Prostate gland (tissue), 2 donors: ENCODE results near the gene PCDHA1. TPM values are rescaled to one million over a fixed set of nuclear protein-coding genes. Genes with fewer than 3 reads are reported as not detected.

Source experiments
- DNase-seq: peaks from one replicate; pipeline ENCODE4 v3.0.0-alpha.2; 2019; ENCODE audit warnings: low spot score
- H3K27ac ChIP-seq, 2 donors: fragments of 200-600 bp; sonication (generic); 2 replicates each; pipeline ENCODE4 v1.5.1; 2017 to 2019
- H3K27me3 ChIP-seq: fragments of 200-600 bp; sonication (generic); replicated peaks from 2 replicates; pipeline ENCODE4 v1.5.1; 2019; ENCODE audit not compliant: insufficient read depth
- H3K36me3 ChIP-seq, 2 donors: fragments of 200-600 bp; sonication (generic); 1 replicate in 1 of 2; 2 replicates in 1 of 2; pipeline versions ENCODE4 v1.5.1 to v1.8.1; 2017 to 2019
- H3K4me1 ChIP-seq: fragments of 200-600 bp; sonication (generic); replicated peaks from 2 replicates; pipeline ENCODE4 v1.5.1; 2019
- H3K4me3 ChIP-seq, 2 donors: fragments of 200-600 bp; sonication (generic); 2 replicates each; pipeline ENCODE4 v1.5.1; 2017 to 2019
- H3K9me3 ChIP-seq: fragments of 200-600 bp; sonication (generic); 2 replicates; pipeline ENCODE4 v1.5.1; 2017
- CTCF ChIP-seq, 4 experiments: fragments of 200-600 bp in 2 of 4; fragments of 450-650 bp in 2 of 4; sonication (generic) in 2 of 4; IDR thresholded peaks; 1 replicate in 3 of 4; 2 replicates in 1 of 4; pipeline ENCODE4 v1.5.1; 2016 to 2019; ENCODE audit warnings: antibody characterized with exemption in 4 of 4, mild to moderate bottlenecking in 2 of 4, moderate library complexity in 2 of 4
- POLR2A ChIP-seq: fragments of 450-650 bp; IDR thresholded peaks from one replicate; pipeline ENCODE4 v1.6.1; 2016; ENCODE audit warnings: antibody characterized with exemption, mild to moderate bottlenecking
- POLR2AphosphoS5 ChIP-seq: sonication (generic); formaldehyde crosslinking; IDR thresholded peaks from one replicate; pipeline ENCODE4 v1.6.1; 2017; ENCODE audit warnings: antibody characterized with exemption
- WGBS: methylation state at CpG from one replicate; pipeline ENCODE4 v1.1.5; 2018; 5-methylcytosine and 5-hydroxymethylcytosine counted together
- intact Hi-C: fragments of 100-400 bp; cut with DNase I; formaldehyde crosslinking; loops from one replicate; pipeline ENCODE4 v1.14.2; 2022
- total RNA-seq, 2 donors: library from RNA; depleted of rRNA; stranded (reverse); fragments of >200 nt; gene quantifications; one replicate each; pipeline ENCODE4 v1.1.0, GENCODE V29; 2016

The PCDHA1 gene
- total RNA-seq, 2 donors from 2014 or later, result 0.85 TPM; not detected in 1

GRCh38 chr5:140916325-140916724, 130.4 kb downstream of the PCDHA1 start:
- no peak overlapping the region for H3K4me3 ChIP-seq
- no peaks in the 10 kb centered on the region for H3K36me3 ChIP-seq
- no peaks in the 10 kb centered on the region for H3K27me3 ChIP-seq
- TF ChIP-seq POLR2AphosphoS5, result no peak
- no peak for TF ChIP-seq POLR2A
- TF ChIP-seq CTCF (IDR thresholded peaks at IDR 0.05), result no peak
- no peak for DNase-seq
- no peaks in the 10 kb centered on the region for H3K4me1 ChIP-seq
- WGBS, result 80% methylated on average over 1 of the region's 1 CpG
- H3K27ac ChIP-seq, result no peak overlapping the region
- H3K9me3 ChIP-seq, result no peaks in the 10 kb centered on the region
- intact Hi-C loops, result no loop called here

GRCh38 chr5:140923601-140924000, 137.7 kb downstream of the PCDHA1 start:
- intact Hi-C loops, result loop anchor here (10.0 kb wide), 1 partner anchor 121 kb away; no protein-coding TSS in a partner anchor
- no peaks in the 10 kb centered on the region for H3K27me3 ChIP-seq

GRCh38 chr5:140925806-140926442, 140.0 kb downstream of the PCDHA1 start, which contains the start of gene PCDHAC1:
Gene PCDHAC1, plus strand, starts transcription at chr5:140926299. Its CDS starts 594 bp downstream, at chr5:140926893.
- Histone ChIP-seq H3K9me3 (no peaks in the 10 kb centered on the region), H3K4me3 (peak within 1 kb of the TSS; percentile 24), H3K27ac (no peak within 1 kb of the TSS), H3K4me1 (no peaks in the 10 kb centered on the region), H3K27me3 (no peaks in the 10 kb centered on the region), H3K36me3 (no peaks in the 10 kb centered on the region)
- WGBS, result 9% methylated on average over 41 of the region's 41 CpGs
- intact Hi-C loops, result loop anchor here (10.0 kb wide), 1 partner anchor 119 kb away; no protein-coding TSS in a partner anchor
- TF ChIP-seq POLR2AphosphoS5 (no peak), CTCF (IDR thresholded peaks at IDR 0.05) (no peak), POLR2A (no peak)
- DNase-seq, result no peak

More at GRCh38 chr5:140923601-140924000, 137.7 kb downstream of the PCDHA1 start:
- WGBS, result 63% methylated on average over 4 of the region's 4 CpGs
- Histone ChIP-seq H3K4me1 (no peaks in the 10 kb centered on the region), H3K4me3 (no peak overlapping the region), H3K36me3 (no peaks in the 10 kb centered on the region), H3K27ac (no peak overlapping the region), H3K9me3 (no peaks in the 10 kb centered on the region)
- no peak for DNase-seq
- TF ChIP-seq POLR2AphosphoS5 (no peak), POLR2A (no peak), CTCF (IDR thresholded peaks at IDR 0.05) (no peak)

GRCh38 chr5:140926443-140927227, 140.7 kb downstream of the PCDHA1 start:
- Histone ChIP-seq H3K9me3 (no peaks in the 10 kb centered on the region), H3K4me1 (no peaks in the 10 kb centered on the region), H3K36me3 (no peaks in the 10 kb centered on the region), H3K27me3 (no peaks in the 10 kb centered on the region), H3K27ac (no peak overlapping the region), H3K4me3 (peak overlapping the region; percentile 24)
- intact Hi-C loops, result loop anchor here (10.0 kb wide), 1 partner anchor 118 kb away; no protein-coding TSS in a partner anchor
- peak; percentile 35 for DNase-seq
- TF ChIP-seq CTCF (IDR thresholded peaks at IDR 0.05) (peak; percentile 26 to 58 (median 48)), POLR2AphosphoS5 (no peak)
- WGBS, result 4% methylated on average over 42 of the region's 74 CpGs
